Hematopoietic multipotent progenitor cell treated with erythropoietin and hydrocortisone succinate and interleukin-3 and kit ligand, for 8 days (in vitro differentiated cells): ENCODE results near the gene PACRG.

ENCODE experiments used
- DNase-seq: peaks from one replicate; pipeline ENCODE4 v3.0.0-alpha.2; 2015

Gene PACRG

GRCh38 chr6:163094881-163095280 is 367.1 kb downstream of the PACRG start:
- no peak for DNase-seq

- no peak for DNase-seq
These were observed 367.6 kb downstream of the PACRG start for GRCh38 chr6:163095401-163095800.

- DNase-seq, result no peak
These were observed 371.2 kb downstream of the PACRG start for GRCh38 chr6:163098827-163099479.

- no peak for DNase-seq
These were observed 371.9 kb downstream of the PACRG start for GRCh38 chr6:163099621-163100171.

GRCh38 chr6:163100259-163100658 is 372.5 kb downstream of the PACRG start:
- no peak for DNase-seq

- no peak for DNase-seq
These were observed 385.7 kb downstream of the PACRG start for GRCh38 chr6:163113358-163113962.

- no peak for DNase-seq
These were observed 391.2 kb downstream of the PACRG start for GRCh38 chr6:163118941-163119340.

GRCh38 chr6:163120223-163120622 is 392.4 kb downstream of the PACRG start:
- DNase-seq, result no peak

- no peak for DNase-seq
These were observed 393.5 kb downstream of the PACRG start for GRCh38 chr6:163121270-163121669.

- DNase-seq, result no peak
These were observed 394.6 kb downstream of the PACRG start for GRCh38 chr6:163122365-163122764.

- no peak for DNase-seq
These were observed 395.3 kb downstream of the PACRG start for GRCh38 chr6:163123098-163123497.

- DNase-seq, result no peak
These were observed 399.0 kb downstream of the PACRG start for GRCh38 chr6:163126741-163127140.

GRCh38 chr6:163127587-163127986 is 399.8 kb downstream of the PACRG start:
- no peak for DNase-seq

- DNase-seq, result no peak
These were observed 400.6 kb downstream of the PACRG start for GRCh38 chr6:163128324-163128723.

GRCh38 chr6:163132050-163132750 is 404.4 kb downstream of the PACRG start:
- no peak for DNase-seq

GRCh38 chr6:163133017-163133416 is 405.2 kb downstream of the PACRG start:
- DNase-seq, result peak; percentile 2

GRCh38 chr6:163133691-163134090 is 405.9 kb downstream of the PACRG start:
- no peak for DNase-seq

- no peak for DNase-seq
These were observed 409.1 kb downstream of the PACRG start for GRCh38 chr6:163136681-163137397.

GRCh38 chr6:163137398-163137881 is 409.7 kb downstream of the PACRG start:
- DNase-seq, result no peak

GRCh38 chr6:163146036-163146435 is 418.3 kb downstream of the PACRG start:
- DNase-seq, result no peak

- DNase-seq, result no peak
These were observed 420.2 kb downstream of the PACRG start for GRCh38 chr6:163147994-163148393.

- no peak for DNase-seq
These were observed 420.9 kb downstream of the PACRG start for GRCh38 chr6:163148451-163149278.
